ENCODE measurements around the gene PPP2R5C.

GRCh38 chr14:101953151-101953550, 191.6 kb downstream of the PPP2R5C start:
- TF ChIP-seq CTCF (IDR thresholded peaks at IDR 0.05), result no peak
- TF ChIP-seq ZBTB43 (CRISPR knock-in tag; IDR thresholded peaks at IDR 0.05), result no peak
- no peak for TF ChIP-seq FOXP4 (CRISPR knock-in tag; IDR thresholded peaks at IDR 0.05)
- no peak for TF ChIP-seq ZNF263 (CRISPR knock-in tag; IDR thresholded peaks at IDR 0.05; ENCODE audit: low read depth)
- no peak for TF ChIP-seq KAT7 (CRISPR knock-in tag; IDR thresholded peaks at IDR 0.05; ENCODE audit: borderline replicate concordance)
- TF ChIP-seq MAX (CRISPR knock-in tag; IDR thresholded peaks at IDR 0.05), result no peak
- no peak for TF ChIP-seq USF2 (CRISPR knock-in tag; IDR thresholded peaks at IDR 0.05)
- no peak for TF ChIP-seq TP53 (CRISPR knock-in tag; IDR thresholded peaks at IDR 0.05)
- TF ChIP-seq STAT6 (CRISPR knock-in tag; conservative IDR thresholded peaks at IDR 0.05; ENCODE audit: low read depth), result no peak

Data from WTC11 (cell line).